GM10248 (cell line): ENCODE results near the gene PDK3.

Experiments used
- CTCF ChIA-PET: fragments of 300-600 bp; sonication (Branson Sonifier 250); formaldehyde crosslinking; extraction: SDS; loops from one replicate; lab custom pipeline; 2021; ENCODE audit warnings: antibody characterized with exemption; lab: Yijun Ruan, JAX
- POLR2A ChIA-PET: fragments of 350-650 bp; sonication (Branson Sonifier 250); formaldehyde crosslinking; extraction: SDS; loops from one replicate; lab custom pipeline; 2020; ENCODE audit warnings: antibody characterized with exemption; lab: Yijun Ruan, JAX
- DNase-seq: peaks from one replicate; pipeline ENCODE4 v3.0.0; 2012; ENCODE audit errors: extremely low spot score
- TF ChIP-seq, protein P1 (sequence below): IDR thresholded peaks from 2 replicates; pipeline ENCODE4 v1.5.1; 2012; ENCODE audit warnings: mild to moderate bottlenecking, low read depth; ENCODE audit errors: extremely low read depth, missing control alignments, control extremely low read depth

The PDK3 gene

DNA sequence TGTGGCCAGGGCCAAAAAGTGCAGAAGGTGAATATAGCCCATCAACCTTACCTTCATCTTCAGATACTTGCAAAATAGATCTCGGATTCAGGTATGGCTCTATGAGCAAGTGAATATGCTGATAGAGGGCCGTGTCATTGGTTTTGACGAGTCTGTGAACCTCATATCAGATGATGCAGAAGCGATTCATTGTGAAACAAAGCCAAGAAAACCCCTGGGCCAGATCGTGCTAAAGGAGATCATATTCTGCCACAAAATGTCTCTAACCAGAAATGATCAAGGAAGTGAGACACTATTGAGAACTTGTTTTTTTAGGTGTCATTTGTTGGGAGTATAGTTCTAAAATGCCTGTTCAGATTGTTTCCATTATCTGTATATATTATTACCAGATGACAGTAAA, 48.3 kb downstream of the PDK3 start:
- peak; percentile 43 for DNase-seq
- TF ChIP-seq, protein P1, sequence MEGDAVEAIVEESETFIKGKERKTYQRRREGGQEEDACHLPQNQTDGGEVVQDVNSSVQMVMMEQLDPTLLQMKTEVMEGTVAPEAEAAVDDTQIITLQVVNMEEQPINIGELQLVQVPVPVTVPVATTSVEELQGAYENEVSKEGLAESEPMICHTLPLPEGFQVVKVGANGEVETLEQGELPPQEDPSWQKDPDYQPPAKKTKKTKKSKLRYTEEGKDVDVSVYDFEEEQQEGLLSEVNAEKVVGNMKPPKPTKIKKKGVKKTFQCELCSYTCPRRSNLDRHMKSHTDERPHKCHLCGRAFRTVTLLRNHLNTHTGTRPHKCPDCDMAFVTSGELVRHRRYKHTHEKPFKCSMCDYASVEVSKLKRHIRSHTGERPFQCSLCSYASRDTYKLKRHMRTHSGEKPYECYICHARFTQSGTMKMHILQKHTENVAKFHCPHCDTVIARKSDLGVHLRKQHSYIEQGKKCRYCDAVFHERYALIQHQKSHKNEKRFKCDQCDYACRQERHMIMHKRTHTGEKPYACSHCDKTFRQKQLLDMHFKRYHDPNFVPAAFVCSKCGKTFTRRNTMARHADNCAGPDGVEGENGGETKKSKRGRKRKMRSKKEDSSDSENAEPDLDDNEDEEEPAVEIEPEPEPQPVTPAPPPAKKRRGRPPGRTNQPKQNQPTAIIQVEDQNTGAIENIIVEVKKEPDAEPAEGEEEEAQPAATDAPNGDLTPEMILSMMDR: no peak
- ChIA-PET CTCF (no interaction called here), POLR2A (no interaction called here)

DNA sequence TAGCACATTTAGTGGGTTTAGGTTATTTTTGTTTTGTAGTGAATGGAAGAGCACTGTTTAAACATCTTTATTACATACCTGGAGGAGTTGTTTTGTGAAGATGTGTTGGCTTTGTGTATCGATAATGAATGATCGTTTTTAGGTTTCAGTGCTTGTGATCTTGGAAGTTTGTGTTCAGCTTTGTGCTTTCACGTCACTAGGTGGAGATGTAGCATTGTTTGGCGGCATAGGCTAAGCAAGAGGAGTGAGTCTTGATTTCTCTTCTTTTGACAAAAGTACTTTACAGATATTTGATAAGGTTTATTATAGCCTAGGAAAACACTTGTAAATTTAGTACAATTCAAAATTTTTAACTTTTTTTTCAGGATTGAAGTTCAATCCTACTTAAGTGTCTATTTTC, 50.4 kb downstream of the PDK3 start:
- POLR2A ChIA-PET: no interaction called here
- TF ChIP-seq, protein P1: no peak
- DNase-seq: no peak
- CTCF ChIA-PET: no interaction called here

DNA sequence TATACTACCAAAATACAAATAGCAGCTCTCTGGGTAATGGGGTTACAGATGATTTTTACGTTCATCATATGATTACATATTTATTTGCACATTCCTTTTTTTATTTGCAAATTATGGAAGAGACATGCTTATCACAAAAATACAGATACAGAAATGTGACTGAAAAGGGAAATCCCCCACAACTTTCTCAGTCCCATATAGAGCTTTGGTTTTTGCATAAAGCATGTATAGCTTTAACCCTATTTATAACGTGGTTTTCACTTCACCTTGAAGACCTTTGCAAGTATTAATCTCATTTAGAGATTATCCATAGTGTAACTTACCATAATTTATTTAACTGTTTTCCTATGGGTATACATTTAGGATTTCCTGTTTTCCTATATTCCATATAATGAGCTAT, 55.4 kb downstream of the PDK3 start:
- CTCF ChIA-PET: no interaction called here
- no peak for DNase-seq
- POLR2A ChIA-PET: no interaction called here
- TF ChIP-seq, protein P1: no peak

DNA sequence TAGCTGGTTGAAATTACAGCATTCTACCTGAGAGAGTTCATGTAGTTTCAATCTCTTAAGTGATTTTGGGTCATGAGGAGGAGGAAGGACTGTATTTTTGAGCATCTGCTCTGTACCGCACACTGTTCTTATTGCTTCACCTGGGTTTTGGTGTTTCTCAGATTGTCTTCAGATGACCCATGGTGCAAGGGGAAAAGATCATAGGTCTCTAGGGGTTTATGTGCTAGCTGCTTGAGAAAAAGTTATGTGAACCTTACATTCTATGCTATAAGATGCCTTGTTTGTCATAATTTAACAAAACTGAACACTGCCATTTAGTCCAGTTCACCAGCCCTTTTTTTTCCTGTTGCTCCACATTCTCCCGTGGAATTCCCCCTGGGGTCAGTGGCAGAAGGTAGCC, 60.4 kb downstream of the PDK3 start:
- ChIA-PET POLR2A (no interaction called here), CTCF (interaction anchor here (1.2 to 1.3 kb wide), 2 partner anchors 9 to 22 kb away, joined by 3 read pairs; no protein-coding TSS in a partner anchor)
- TF ChIP-seq, protein P1: no peak
- DNase-seq: no peak

DNA sequence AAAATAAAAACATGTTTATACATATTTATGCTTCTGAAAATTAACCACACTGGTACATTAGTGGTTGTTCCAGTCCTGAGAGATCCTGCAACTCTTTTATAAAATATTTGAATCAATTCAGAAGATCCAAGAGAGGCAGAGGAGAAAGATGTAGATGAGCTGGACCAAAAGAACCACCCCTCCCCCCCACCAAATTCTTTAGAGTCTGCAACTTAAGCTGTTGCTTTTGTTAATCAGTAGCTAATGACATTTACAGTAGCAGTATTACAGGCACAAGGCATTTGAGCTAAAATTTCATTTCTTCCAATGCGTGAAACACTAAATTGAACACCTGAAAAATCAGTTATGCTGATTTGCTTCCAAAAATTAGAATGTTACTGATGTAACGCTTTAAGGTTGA, 61.5 kb downstream of the PDK3 start:
- POLR2A ChIA-PET: no interaction called here
- DNase-seq: no peak
- TF ChIP-seq, protein P1: no peak
- CTCF ChIA-PET: interaction anchor here (1.2 kb wide), 1 partner anchor 8 kb away, joined by 3 read pairs; no protein-coding TSS in a partner anchor

DNA sequence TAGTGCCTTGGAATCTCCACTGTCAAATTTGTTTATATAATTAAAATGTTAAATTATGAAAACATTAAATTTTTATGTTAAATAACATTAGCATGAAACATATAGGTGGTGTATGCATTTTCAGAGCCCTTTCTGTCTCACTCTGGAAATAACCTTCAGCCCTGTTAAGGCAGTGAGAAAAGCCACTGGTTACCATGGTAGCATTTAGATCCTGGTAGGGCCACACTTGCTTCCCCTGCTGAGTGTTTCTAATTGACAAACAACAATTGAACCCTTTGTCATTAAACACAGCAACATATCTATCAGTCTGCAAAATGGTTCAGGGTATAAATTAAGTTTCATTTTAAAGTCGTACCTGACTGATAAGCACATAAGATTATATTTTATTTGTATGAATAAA, 63.5 kb downstream of the PDK3 start:
- TF ChIP-seq, protein P1: no peak
- CTCF ChIA-PET: no interaction called here
- POLR2A ChIA-PET: no interaction called here

DNA sequence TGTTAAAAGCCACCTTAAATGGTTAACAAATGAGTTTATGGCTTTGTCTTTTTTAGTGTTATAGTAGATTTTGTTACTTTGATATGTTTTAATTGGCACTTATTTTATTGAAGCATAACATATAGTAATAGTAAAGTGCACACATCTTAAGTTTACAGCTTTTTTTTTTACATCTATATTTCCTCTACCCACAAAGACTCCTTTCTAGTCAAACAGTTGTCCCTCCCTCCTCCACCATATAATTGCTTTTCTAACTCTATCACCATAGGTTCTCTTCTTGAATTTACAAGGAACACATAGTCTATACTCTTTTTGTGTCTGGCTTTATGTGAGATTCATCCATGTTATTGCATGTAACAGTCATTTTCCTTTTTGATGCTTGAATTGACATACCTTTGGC, 71.5 kb downstream of the PDK3 start:
- no peak for DNase-seq
- TF ChIP-seq, protein P1: no peak
- ChIA-PET POLR2A (no interaction called here), CTCF (no interaction called here)

More for the DNA sequence above, 63.5 kb downstream of the PDK3 start:
- DNase-seq: no peak
